H1 (cell line): ENCODE measurements around the gene PRMT2. TPM values are rescaled to one million over a fixed set of nuclear protein-coding genes. Genes with fewer than 3 reads are reported as not detected.

Experiments
- CTCF ChIA-PET: fragments of 300-600 bp; sonication (Branson Sonifier 250); formaldehyde crosslinking; loops from one replicate; lab custom pipeline; 2021; ENCODE audit not compliant: partially characterized antibody; lab: Charles Lee
- POLR2A ChIA-PET: fragments of 300-600 bp; sonication (Branson Sonifier 250); formaldehyde crosslinking; loops from one replicate; lab custom pipeline; 2021; ENCODE audit warnings: inconsistent platforms; ENCODE audit not compliant: partially characterized antibody; lab: Charles Lee
- DNase-seq, 2 experiments: peaks; one replicate each; pipeline versions ENCODE4 v3.0.0 to v3.0.0-alpha.2; 2010 to 2022; ENCODE audit warnings: low spot score in 2 of 2, low read depth in 1 of 2, mixed read lengths in 1 of 2
- FAIRE-seq: peaks from 2 replicates; lab custom pipeline; 2011; peaks lifted over from hg19 to GRCh38; lab: Jason Lieb, UNC
- H2AFZ ChIP-seq: 2 replicates; pipeline ENCODE4 v1.8.1; 2012; ENCODE audit warnings: low read length, inconsistent platforms
- H2AK5ac ChIP-seq: 2 replicates; pipeline ENCODE4 v1.6.1; 2013; ENCODE audit warnings: low read depth, low read length
- H2BK120ac ChIP-seq: replicated peaks from 2 replicates; pipeline ENCODE3; 2013; ENCODE audit warnings: low read depth, low read length, inconsistent platforms
- H2BK12ac ChIP-seq: 2 replicates; pipeline ENCODE4 v1.6.1; 2013; ENCODE audit warnings: low read depth, low read length
- H2BK15ac ChIP-seq: 2 replicates; pipeline ENCODE4 v1.6.1; 2013; ENCODE audit warnings: low read length
- H2BK20ac ChIP-seq: 2 replicates; pipeline ENCODE4 v1.6.1; 2013; ENCODE audit warnings: low read length
- H2BK5ac ChIP-seq: 2 replicates; pipeline ENCODE4 v1.6.1; 2013; ENCODE audit warnings: low read depth, low read length
- H3K14ac ChIP-seq: 2 replicates; pipeline ENCODE4 v1.6.1; 2013; ENCODE audit warnings: inconsistent platforms; ENCODE audit not compliant: insufficient read length
- H3K18ac ChIP-seq: 2 replicates; pipeline ENCODE4 v1.6.1; 2013; ENCODE audit warnings: low read length; ENCODE audit errors: extremely low read depth
- H3K23ac ChIP-seq: 2 replicates; pipeline ENCODE4 v1.6.1; 2013; ENCODE audit warnings: inconsistent platforms; ENCODE audit not compliant: insufficient read length
- H3K23me2 ChIP-seq: 2 replicates; pipeline ENCODE4 v1.6.1; 2013; ENCODE audit warnings: low read depth, low read length
- H3K27ac ChIP-seq: 2 replicates; pipeline ENCODE4 v1.6.1; 2011; ENCODE audit warnings: low read depth, low read length, inconsistent platforms
- H3K27me3 ChIP-seq, 4 experiments: replicated peaks in 1 of 4; 1 replicate in 1 of 4; 2 replicates in 3 of 4; pipeline versions ENCODE4 v1.6.1 to v1.8.1; 2011 to 2013; ENCODE audit warnings: low read length in 3 of 4, mild to moderate bottlenecking in 3 of 4, inconsistent platforms in 2 of 4, mixed read lengths in 2 of 4, moderate library complexity in 1 of 4; ENCODE audit not compliant: control insufficient read depth in 3 of 4, insufficient read depth in 3 of 4; ENCODE audit errors: extremely low read depth in 1 of 4
- H3K36me3 ChIP-seq, 4 experiments: 2 replicates each; pipeline versions ENCODE4 v1.6.1 to v1.8.1; 2011 to 2013; ENCODE audit warnings: mild to moderate bottlenecking in 4 of 4, low read length in 3 of 4, moderate library complexity in 2 of 4, control low read depth in 1 of 4, inconsistent platforms in 1 of 4; ENCODE audit not compliant: insufficient read depth in 4 of 4, control insufficient read depth in 2 of 4
- H3K4ac ChIP-seq: replicated peaks from 2 replicates; pipeline ENCODE3; 2013; ENCODE audit warnings: low read length, low read depth, mixed read lengths, inconsistent platforms; ENCODE audit not compliant: insufficient read length
- H3K4me1 ChIP-seq, 4 experiments: replicated peaks in 1 of 4; 1 replicate in 1 of 4; 2 replicates in 3 of 4; pipeline versions ENCODE4 v1.6.1 to v1.8.1; 2011 to 2013; ENCODE audit warnings: low read length in 3 of 4, inconsistent platforms in 2 of 4, mixed read lengths in 1 of 4; ENCODE audit not compliant: insufficient read depth in 4 of 4, control insufficient read depth in 3 of 4
- H3K4me2 ChIP-seq, 2 experiments: 2 replicates each; pipeline versions ENCODE4 v1.6.1 to v1.8.1; 2011 to 2013; ENCODE audit warnings: low read depth in 2 of 2, low read length in 2 of 2, control low read depth in 1 of 2, inconsistent platforms in 1 of 2, mild to moderate bottlenecking in 1 of 2; ENCODE audit not compliant: insufficient read depth in 1 of 2
- H3K4me3 ChIP-seq, 4 experiments: fragments of 200-600, 300-600 bp in 1 of 4; sonication (generic), shearing (Covaris generic), sonication (Bioruptor Twin) in 1 of 4; 2 replicates each; pipeline versions ENCODE4 v1.5.1 to v1.8.1; 2011 to 2016; ENCODE audit warnings: low read length in 4 of 4, low read depth in 3 of 4, control low read depth in 2 of 4, inconsistent platforms in 2 of 4, mild to moderate bottlenecking in 2 of 4, mixed read lengths in 1 of 4, moderate library complexity in 1 of 4; ENCODE audit not compliant: insufficient read depth in 2 of 4; ENCODE audit errors: extremely low read depth in 1 of 4
- H3K56ac ChIP-seq: replicated peaks from 2 replicates; pipeline ENCODE3; 2013; ENCODE audit warnings: low read depth, mild to moderate bottlenecking, mixed read lengths, low read length, inconsistent platforms; ENCODE audit not compliant: insufficient read length
- H3K79me1 ChIP-seq: 2 replicates; pipeline ENCODE4 v1.6.1; 2013; ENCODE audit warnings: low read depth, low read length, control low read depth
- H3K79me2 ChIP-seq, 2 experiments: 2 replicates each; pipeline versions ENCODE4 v1.6.1 to v1.8.1; 2012 to 2013; ENCODE audit warnings: low read length in 2 of 2, mild to moderate bottlenecking in 2 of 2, inconsistent platforms in 1 of 2; ENCODE audit not compliant: insufficient read depth in 2 of 2, control insufficient read depth in 1 of 2
- H3K9ac ChIP-seq, 4 experiments: replicated peaks in 1 of 4; 1 replicate in 1 of 4; 2 replicates in 3 of 4; pipeline versions ENCODE4 v1.6.1 to v1.8.1; 2011 to 2013; ENCODE audit warnings: low read depth in 3 of 4, low read length in 3 of 4, control low read depth in 2 of 4, mild to moderate bottlenecking in 2 of 4, moderate library complexity in 2 of 4, inconsistent platforms in 1 of 4; ENCODE audit errors: extremely low read depth in 1 of 4
- H3K9me3 ChIP-seq, 2 experiments: 2 replicates each; pipeline versions ENCODE4 v1.6.1 to v1.8.1; 2012 to 2013; ENCODE audit warnings: mild to moderate bottlenecking in 2 of 2, moderate library complexity in 2 of 2, control low read depth in 1 of 2, inconsistent platforms in 1 of 2, low read depth in 1 of 2, low read length in 1 of 2, mixed read lengths in 1 of 2; ENCODE audit not compliant: insufficient read depth in 2 of 2
- H4K20me1 ChIP-seq, 2 experiments: replicated peaks in 1 of 2; 2 replicates each; pipeline versions ENCODE3 to v1.8.1; 2011 to 2013; ENCODE audit warnings: inconsistent platforms in 2 of 2, low read length in 2 of 2, mild to moderate bottlenecking in 1 of 2; ENCODE audit not compliant: insufficient read depth in 2 of 2, control insufficient read depth in 1 of 2
- H4K5ac ChIP-seq: 2 replicates; pipeline ENCODE4 v1.6.1; 2013; ENCODE audit warnings: low read length, low read depth, mixed read lengths, inconsistent platforms; ENCODE audit not compliant: insufficient read length
- H4K8ac ChIP-seq: 2 replicates; pipeline ENCODE4 v1.8.0; 2013; ENCODE audit warnings: mild to moderate bottlenecking, moderate library complexity, low read length, inconsistent platforms; ENCODE audit not compliant: insufficient read depth; ENCODE audit errors: extremely low read depth
- H4K91ac ChIP-seq: replicated peaks from 2 replicates; pipeline ENCODE3; 2013; ENCODE audit warnings: low read length, mixed read lengths, inconsistent platforms; ENCODE audit not compliant: insufficient read length
- CEBPB ChIP-seq: IDR thresholded peaks from 2 replicates; pipeline ENCODE4 v1.6.1; 2012; ENCODE audit warnings: low read depth, low read length
- CHD2 ChIP-seq: IDR thresholded peaks from 2 replicates; pipeline ENCODE4 v1.6.1; 2012; ENCODE audit warnings: low read length, improper control_type of control experiment
- E2F6 ChIP-seq: IDR thresholded peaks from 2 replicates; pipeline ENCODE4 v1.6.1; 2012; ENCODE audit warnings: inconsistent platforms
- JUND ChIP-seq: IDR thresholded peaks from 2 replicates; pipeline ENCODE4 v1.6.1; 2011; ENCODE audit warnings: mild to moderate bottlenecking, improper control_type of control experiment, low read length
- PHF8 ChIP-seq: fragments of 200-600 bp; sonication (generic); conservative IDR thresholded peaks from 2 replicates; pipeline ENCODE4 v1.7.1; 2012; ENCODE audit warnings: low read depth, mild to moderate bottlenecking, inconsistent platforms, low read length, moderate library complexity
- TCF12 ChIP-seq: IDR thresholded peaks from 2 replicates; pipeline ENCODE4 v1.6.1; 2011; ENCODE audit warnings: low read depth, mild to moderate bottlenecking, low read length
- WGBS, 2 experiments: shearing (Covaris generic) in 1 of 2; methylation state at CpG; one replicate each; pipeline versions ENCODE4 v1.1.6 to v1.1.7; 2013 to 2015; ENCODE audit warnings: low lambda C conversion rate in 2 of 2, mixed read lengths in 2 of 2, inconsistent platforms in 1 of 2, low coverage in 1 of 2, missing lambda C conversion rate in 1 of 2; ENCODE audit not compliant: insufficient replicate concordance in 2 of 2, insufficient coverage in 1 of 2, insufficient read length in 1 of 2; ENCODE audit errors: extremely low coverage in 1 of 2, missing lambda C conversion rate in 1 of 2; 5-methylcytosine and 5-hydroxymethylcytosine counted together
- polyA plus RNA-seq, 7 experiments: library from polyadenylated mRNA; depleted of rRNA in 3 of 7; stranded (reverse) in 5 of 7; unstranded in 2 of 7; fragments of >200 nt in 5 of 7; fragments of 200-250 nt in 2 of 7; gene quantifications; 1 replicate in 5 of 7; 2 replicates in 1 of 7; 4 replicates in 1 of 7; pipeline versions ENCODE4 v1.2.1 to v1.2.3, GENCODE V29; 2011 to 2013; ENCODE audit warnings: missing spikeins in 2 of 7, mixed read lengths in 2 of 7
- total RNA-seq: library from RNA; stranded (reverse); fragmentation: NEBNext Ultra II Directional; extraction: Animal tissue kit (Norgen Biotek cat#: 25700); gene quantifications from 2 replicates; pipeline ENCODE4 v1.2.1, GENCODE V29; 2021

The PRMT2 gene
- total and polyA plus RNA-seq, 2 of the 8 experiments (the other 6 are each of a cell fraction or from before 2014, with no cell fraction given) = 45.8 to 59.2 TPM

- Histone ChIP-seq H2BK5ac (no peak overlapping the region), H3K4me1 (no peaks in the 10 kb centered on the region; a peak in 3 of 7 replicates), H3K36me3 (no peaks in the 10 kb centered on the region), H3K4me2 (no peak overlapping the region), H3K56ac (no peak overlapping the region), H2BK12ac (no peak overlapping the region), H3K23me2 (no peaks in the 10 kb centered on the region), H4K5ac (no peak overlapping the region), H2BK15ac (no peak overlapping the region), H3K14ac (no peak overlapping the region), H2AK5ac (no peak overlapping the region), H2AFZ (no peak overlapping the region), H3K9ac (no peak overlapping the region)
- DNase-seq = no peak
- CTCF ChIA-PET = no interaction called here
- POLR2A ChIA-PET = no interaction called here
- TF ChIP-seq PHF8 (no peak), E2F6 (no peak), CEBPB (no peak), CHD2 (no peak), JUND (no peak), TCF12 (no peak)
- TF ChIP-seq, all 59 proteins: peak for 0
- Histone ChIP-seq H4K20me1 (no peaks in the 10 kb centered on the region), H4K91ac (no peak overlapping the region), H3K9me3 (peaks cover 0 to 7% of the 10 kb centered on the region in 2 experiments; a peak in 1 of 4 replicates), H4K8ac (no peak overlapping the region), H3K79me2 (no peaks in the 10 kb centered on the region), H3K18ac (no peak overlapping the region), H2BK120ac (no peak overlapping the region), H2BK20ac (no peak overlapping the region), H3K79me1 (no peaks in the 10 kb centered on the region), H3K4ac (no peak overlapping the region), H3K27me3 (no peaks in the 10 kb centered on the region), H3K27ac (no peak overlapping the region), H3K4me3 (no peak overlapping the region), H3K23ac (no peak overlapping the region)
- 100% methylated on average over 1 of the region's 1 CpG; no CpG with 5 or more reads in 1 of the 2 experiments for WGBS, 2 experiments
- no peak for FAIRE-seq
Observed at GRCh38 chr21:46596201-46596600, 39.3 kb upstream of the PRMT2 start.
